Measurements from ENCODE around the gene RHCG. TPM values are rescaled to one million over a fixed set of nuclear protein-coding genes. Genes with fewer than 3 reads are reported as not detected.

RHCG gene
- polyA plus RNA-seq, 1 of the 3 experiments (the other 2 are of a cell fraction): not detected

GRCh38 chr15:89524184-89524583 lies 27.8 kb upstream of the RHCG start:
- 5% methylated on average over 1 of the region's 1 CpG for WGBS (ENCODE audit: low lambda C conversion rate)
- Histone ChIP-seq H2AFZ (ENCODE audit: low read depth) (no peak overlapping the region), H3K9me3 (no peaks in the 10 kb centered on the region), H3K9ac (no peak overlapping the region), H3K4me3 (ENCODE audit: low read depth in 2 of 2, low read length in 1 of 2) (no peak overlapping the region), H3K4me1 (ENCODE audit: control insufficient read depth in 1 of 2, insufficient read depth in 2 of 2, low read depth in 1 of 2, low read length in 1 of 2) (no peaks in the 10 kb centered on the region), H3K27me3 (ENCODE audit: insufficient read depth) (no peaks in the 10 kb centered on the region; the same call in 1 of the 2 replicates), H3K79me2 (ENCODE audit: insufficient read depth) (no peaks in the 10 kb centered on the region), H3K9me2 (no peaks in the 10 kb centered on the region), H3K27ac (ENCODE audit: low read depth in 2 of 2, low read length in 1 of 2) (no peak overlapping the region), H3K36me3 (replicated peaks in 1 of 2; ENCODE audit: control insufficient read depth in 1 of 2, insufficient read depth in 2 of 2, low read length in 1 of 2) (no peaks in the 10 kb centered on the region), H4K20me1 (ENCODE audit: insufficient read depth) (no peaks in the 10 kb centered on the region), H3F3A (replicated peaks; ENCODE audit: insufficient read depth) (no peaks in the 10 kb centered on the region), H3K4me2 (no peak overlapping the region)
- ChIA-PET CTCF (interaction anchor here (0.8 to 1.3 kb wide), 3 partner anchors 13 to 108 kb away, joined by 3 read pairs; no protein-coding TSS in a partner anchor), POLR2A (no interaction called here)
- TF ChIP-seq MEF2A (IDR thresholded peaks at IDR 0.05; ENCODE audit: borderline replicate concordance, low read depth) (no peak), RCOR1 (IDR thresholded peaks at IDR 0.05; ENCODE audit: low read length) (no peak), ELF1 (IDR thresholded peaks at IDR 0.05) (no peak), USF2 (IDR thresholded peaks at IDR 0.05; ENCODE audit: borderline replicate concordance, low read depth, low read length) (no peak), NFIC (IDR thresholded peaks at IDR 0.05; ENCODE audit: borderline replicate concordance) (no peak), YY1 (IDR thresholded peaks at IDR 0.05; ENCODE audit: low read depth) (no peak), TEAD4 (IDR thresholded peaks at IDR 0.05; ENCODE audit: borderline replicate concordance, insufficient read depth) (no peak), FOSL2 (IDR thresholded peaks at IDR 0.05; ENCODE audit: borderline replicate concordance, low read depth) (no peak), RXRA (IDR thresholded peaks at IDR 0.05; ENCODE audit: borderline replicate concordance, low read depth) (no peak), IRF3 (IDR thresholded peaks at IDR 0.05; ENCODE audit: low read depth, low read length) (no peak), TCF12 (IDR thresholded peaks at IDR 0.05) (no peak), MXI1 (IDR thresholded peaks at IDR 0.05; ENCODE audit: low read depth, low read length) (no peak), EP300 (IDR thresholded peaks at IDR 0.05; ENCODE audit: borderline replicate concordance in 1 of 2, low read depth in 1 of 2, low read length in 1 of 2) (no peak), EZH2phosphoT487 (IDR thresholded peaks at IDR 0.05; ENCODE audit: borderline replicate concordance, low read depth) (no peak)
- TF ChIP-seq, protein P1, sequence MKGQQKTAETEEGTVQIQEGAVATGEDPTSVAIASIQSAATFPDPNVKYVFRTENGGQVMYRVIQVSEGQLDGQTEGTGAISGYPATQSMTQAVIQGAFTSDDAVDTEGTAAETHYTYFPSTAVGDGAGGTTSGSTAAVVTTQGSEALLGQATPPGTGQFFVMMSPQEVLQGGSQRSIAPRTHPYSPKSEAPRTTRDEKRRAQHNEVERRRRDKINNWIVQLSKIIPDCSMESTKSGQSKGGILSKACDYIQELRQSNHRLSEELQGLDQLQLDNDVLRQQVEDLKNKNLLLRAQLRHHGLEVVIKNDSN (IDR thresholded peaks at IDR 0.05; ENCODE audit: borderline replicate concordance, low read depth): no peak
- DNase-seq: no peak

DNA sequence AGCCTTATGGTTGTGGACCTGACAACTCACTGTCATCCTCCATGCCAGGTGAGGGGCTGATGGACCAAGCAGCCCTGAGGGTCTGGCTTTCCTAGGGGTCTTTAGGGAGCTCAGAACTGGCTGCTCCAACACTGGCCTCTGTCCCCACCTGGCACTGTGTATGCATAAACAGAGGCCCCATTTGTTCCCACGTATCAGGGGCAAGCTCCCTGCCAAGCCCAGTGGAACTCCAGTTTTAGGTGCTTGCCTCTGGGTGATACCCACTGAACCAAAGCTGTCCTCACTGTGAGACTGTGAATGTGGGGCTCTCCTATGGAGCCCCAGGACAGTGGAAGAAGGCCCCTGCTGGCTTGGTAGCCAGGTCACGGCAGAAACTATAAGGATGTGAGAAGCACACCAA lies 26.7 kb upstream of the RHCG start:
- Histone ChIP-seq H2AFZ (ENCODE audit: low read depth) (no peak overlapping the region), H3K9ac (no peak overlapping the region), H3K9me3 (no peaks in the 10 kb centered on the region), H3K79me2 (ENCODE audit: insufficient read depth) (no peaks in the 10 kb centered on the region), H3F3A (replicated peaks; ENCODE audit: insufficient read depth) (no peaks in the 10 kb centered on the region), H3K4me3 (ENCODE audit: low read depth in 2 of 2, low read length in 1 of 2) (no peak overlapping the region), H4K20me1 (ENCODE audit: insufficient read depth) (no peaks in the 10 kb centered on the region), H3K4me1 (ENCODE audit: control insufficient read depth in 1 of 2, insufficient read depth in 2 of 2, low read depth in 1 of 2, low read length in 1 of 2) (no peaks in the 10 kb centered on the region), H3K36me3 (replicated peaks in 1 of 2; ENCODE audit: control insufficient read depth in 1 of 2, insufficient read depth in 2 of 2, low read length in 1 of 2) (no peaks in the 10 kb centered on the region), H3K9me2 (no peaks in the 10 kb centered on the region), H3K27ac (ENCODE audit: low read depth in 2 of 2, low read length in 1 of 2) (no peak overlapping the region), H3K27me3 (ENCODE audit: insufficient read depth) (no peaks in the 10 kb centered on the region; the same call in 1 of the 2 replicates), H3K4me2 (no peak overlapping the region)
- CTCF ChIA-PET: interaction anchor here (1.3 kb wide), 1 partner anchor 50 kb away, joined by 3 read pairs; no protein-coding TSS in a partner anchor
- no peak for DNase-seq
- POLR2A ChIA-PET: no interaction called here
- 46% methylated on average over 2 of the region's 2 CpGs for WGBS (ENCODE audit: low lambda C conversion rate)
- TF ChIP-seq TAF1 (IDR thresholded peaks at IDR 0.05; ENCODE audit: borderline replicate concordance, low read depth, low read length) (no peak), YY1 (IDR thresholded peaks at IDR 0.05; ENCODE audit: low read depth) (no peak), RCOR1 (IDR thresholded peaks at IDR 0.05; ENCODE audit: low read length) (no peak), FOXM1 (IDR thresholded peaks at IDR 0.05; ENCODE audit: low read depth) (no peak), ELF1 (IDR thresholded peaks at IDR 0.05) (no peak), EP300 (IDR thresholded peaks at IDR 0.05; ENCODE audit: borderline replicate concordance in 1 of 2, low read depth in 1 of 2, low read length in 1 of 2) (no peak), TEAD4 (IDR thresholded peaks at IDR 0.05; ENCODE audit: borderline replicate concordance, insufficient read depth) (no peak), FOSL2 (IDR thresholded peaks at IDR 0.05; ENCODE audit: borderline replicate concordance, low read depth) (no peak), TCF12 (IDR thresholded peaks at IDR 0.05) (no peak)
- TF ChIP-seq, protein P1 (IDR thresholded peaks at IDR 0.05; ENCODE audit: borderline replicate concordance, low read depth): no peak

Measured in SK-N-SH (cell line).